Measurements from ENCODE around the gene MAPK8IP3.
"Not testable (repeated sequence)": the region's sequence is repeated elsewhere in the genome, so short reads cannot be mapped to it uniquely, and the experiment has no call there.

MAPK8IP3 gene

DNA sequence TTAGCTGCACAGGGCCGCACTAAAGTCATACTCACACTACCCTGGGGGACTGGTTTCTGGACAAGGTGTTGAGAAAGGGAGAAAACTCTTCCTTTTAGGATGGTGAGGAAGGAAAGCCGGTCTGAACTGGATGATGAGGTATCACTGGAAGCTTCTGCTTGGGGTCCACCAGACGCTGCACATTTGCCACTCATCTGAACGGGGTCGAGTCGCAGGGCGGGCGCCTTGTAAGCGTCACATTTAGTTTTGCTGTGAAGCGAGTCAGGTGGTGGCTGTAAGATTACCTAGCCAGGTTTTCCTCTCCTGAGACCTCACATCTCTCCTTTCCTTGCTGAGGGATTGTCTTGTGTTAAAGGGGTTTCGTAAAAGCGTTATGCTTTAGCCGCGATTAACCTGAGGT lies 25.6 kb upstream of the MAPK8IP3 start:
- no peak for DNase-seq

- no peak for DNase-seq
Measured at GRCh38 chr16:1681032-1681431, 25.0 kb upstream of the MAPK8IP3 start.

- DNase-seq, result no peak
Measured at GRCh38 chr16:1687427-1688316, 18.3 kb upstream of the MAPK8IP3 start.

DNA sequence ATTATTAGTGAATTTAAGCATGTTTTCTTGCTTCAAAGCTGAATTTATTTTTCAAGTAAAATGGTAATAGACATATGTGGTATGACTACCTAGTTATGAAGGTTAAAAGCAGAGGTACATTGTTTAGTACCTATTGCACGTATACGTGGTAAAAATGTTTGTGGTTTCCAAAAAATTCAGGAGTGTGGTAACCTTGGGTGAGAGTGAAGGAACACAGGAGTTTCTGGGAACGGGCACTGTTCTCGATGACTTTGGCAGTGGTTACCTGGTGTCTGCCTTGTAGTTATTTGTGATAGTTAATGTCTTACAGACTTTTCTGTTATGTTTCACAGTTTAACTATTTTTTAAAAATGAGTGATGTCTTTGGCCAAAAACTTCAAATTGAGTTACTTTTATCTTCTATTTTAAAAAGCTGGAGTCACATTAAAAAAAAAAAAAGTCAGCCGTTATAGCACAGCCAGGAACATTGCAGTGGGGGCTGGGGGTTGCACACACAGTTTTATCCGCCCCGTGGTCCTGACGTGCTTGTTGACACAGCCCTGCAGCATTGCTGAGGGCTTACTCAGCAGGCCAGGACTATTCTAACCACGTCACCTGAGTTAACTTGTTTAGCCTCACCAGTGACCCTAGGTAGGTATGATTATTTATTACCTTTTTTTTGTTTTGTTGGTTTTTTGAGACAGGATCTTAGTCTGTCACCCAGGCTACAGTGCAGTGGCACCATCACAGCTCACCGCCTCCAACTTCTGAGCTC lies 17.0 kb upstream of the MAPK8IP3 start:
- no peak for DNase-seq

DNA sequence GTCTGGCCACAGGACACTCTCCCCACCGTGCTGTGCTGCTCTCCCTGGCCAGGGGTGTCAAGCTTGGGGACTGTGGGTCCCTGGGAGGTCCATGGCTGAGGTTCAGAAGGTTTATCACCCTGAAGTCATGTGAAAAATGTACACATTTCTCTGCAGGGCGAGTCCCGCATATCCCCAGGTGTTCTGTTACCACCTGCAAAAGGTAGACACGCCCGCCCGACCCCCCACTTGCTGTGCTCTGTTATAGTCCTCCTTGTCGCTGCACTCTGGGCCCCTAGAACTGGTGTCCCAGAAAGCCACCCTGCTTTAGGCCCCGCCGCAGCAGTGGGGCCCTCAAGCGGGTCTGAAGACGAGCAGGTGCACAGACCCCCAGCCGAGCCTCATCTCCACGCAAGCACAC lies 16.1 kb upstream of the MAPK8IP3 start:
- no peak for DNase-seq

GRCh38 chr16:1690810-1691209 lies 15.2 kb upstream of the MAPK8IP3 start:
- no peak for DNase-seq

DNA sequence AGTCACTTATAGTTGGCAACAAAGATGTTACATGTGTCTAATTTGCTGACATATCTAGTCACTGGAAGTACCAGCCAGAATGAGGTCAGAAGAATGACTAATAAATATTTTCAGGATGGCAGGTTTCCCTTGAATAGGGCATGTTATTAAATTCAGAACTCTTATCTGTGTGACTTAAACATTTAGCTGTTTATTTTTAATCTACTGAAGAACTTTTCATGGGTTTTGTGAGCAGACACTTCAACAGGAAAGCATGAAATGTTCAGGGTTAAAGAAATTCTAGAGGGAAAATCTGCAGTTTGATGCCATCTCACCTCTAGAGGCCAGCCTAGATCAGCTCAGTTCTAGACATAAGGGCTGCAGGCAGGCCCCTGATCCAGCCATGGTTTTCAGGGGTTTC lies 14.7 kb upstream of the MAPK8IP3 start:
- no peak for DNase-seq

DNA sequence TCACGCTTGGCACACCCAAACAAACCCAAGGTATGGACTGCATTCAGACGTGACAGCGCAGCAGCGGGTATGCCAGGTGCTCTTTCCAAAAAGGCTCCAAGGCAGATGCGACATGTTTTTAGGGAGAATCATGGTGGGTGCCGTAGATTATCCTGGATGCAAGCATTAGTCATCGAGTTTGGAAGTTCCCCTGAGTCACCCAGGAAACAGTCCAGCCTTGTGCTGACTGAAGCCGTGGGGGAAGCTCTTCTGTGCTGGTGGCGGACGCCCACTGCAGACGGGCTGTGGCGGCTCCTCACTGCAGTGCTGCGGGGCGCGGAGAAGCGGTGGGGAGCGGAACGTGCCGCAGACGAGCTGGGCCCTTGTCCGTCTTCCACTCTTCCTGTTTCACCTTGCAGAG lies 14.0 kb upstream of the MAPK8IP3 start:
- DNase-seq, result no peak

DNA sequence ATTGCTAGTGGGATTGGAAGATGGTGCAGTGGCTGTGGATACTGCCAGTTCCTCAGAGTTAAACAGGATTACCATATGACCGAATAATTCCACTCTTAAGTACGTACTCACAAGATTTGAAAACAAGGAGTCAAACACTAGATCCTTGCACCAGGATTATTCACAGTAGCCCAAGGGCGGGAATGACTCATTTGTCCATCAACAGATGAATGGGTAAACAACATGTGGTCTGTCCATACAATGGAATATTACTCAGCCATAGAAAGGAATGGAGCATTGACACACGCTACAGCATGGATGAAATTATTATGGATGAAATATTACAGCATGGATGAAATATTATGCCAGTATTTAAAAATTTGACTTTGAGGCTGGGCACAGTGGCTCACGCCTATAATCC lies 9.1 kb upstream of the MAPK8IP3 start:
- DNase-seq, result no peak

DNA sequence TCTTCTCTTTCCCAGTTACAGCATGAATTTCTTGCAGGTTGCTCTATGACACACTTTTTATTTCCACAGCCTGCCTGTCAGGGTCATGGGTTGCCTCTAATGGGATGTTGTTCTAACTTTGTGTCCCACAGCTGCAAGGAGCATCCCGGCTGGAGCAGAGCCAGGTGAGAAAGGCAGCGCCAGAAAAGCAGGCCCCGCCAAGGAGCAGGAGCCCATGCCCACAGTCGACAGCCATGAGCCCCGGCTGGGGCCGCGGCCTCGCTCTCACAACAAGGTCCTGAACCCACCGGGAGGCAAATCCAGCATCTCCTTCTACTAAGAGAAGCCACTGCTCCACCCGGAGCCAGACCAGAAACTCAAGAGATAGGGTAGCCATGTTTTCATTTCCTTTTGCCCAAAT lies 7.3 kb upstream of the MAPK8IP3 start:
- no peak for DNase-seq

GRCh38 chr16:1700246-1700645 lies 5.7 kb upstream of the MAPK8IP3 start:
- no peak for DNase-seq

DNA sequence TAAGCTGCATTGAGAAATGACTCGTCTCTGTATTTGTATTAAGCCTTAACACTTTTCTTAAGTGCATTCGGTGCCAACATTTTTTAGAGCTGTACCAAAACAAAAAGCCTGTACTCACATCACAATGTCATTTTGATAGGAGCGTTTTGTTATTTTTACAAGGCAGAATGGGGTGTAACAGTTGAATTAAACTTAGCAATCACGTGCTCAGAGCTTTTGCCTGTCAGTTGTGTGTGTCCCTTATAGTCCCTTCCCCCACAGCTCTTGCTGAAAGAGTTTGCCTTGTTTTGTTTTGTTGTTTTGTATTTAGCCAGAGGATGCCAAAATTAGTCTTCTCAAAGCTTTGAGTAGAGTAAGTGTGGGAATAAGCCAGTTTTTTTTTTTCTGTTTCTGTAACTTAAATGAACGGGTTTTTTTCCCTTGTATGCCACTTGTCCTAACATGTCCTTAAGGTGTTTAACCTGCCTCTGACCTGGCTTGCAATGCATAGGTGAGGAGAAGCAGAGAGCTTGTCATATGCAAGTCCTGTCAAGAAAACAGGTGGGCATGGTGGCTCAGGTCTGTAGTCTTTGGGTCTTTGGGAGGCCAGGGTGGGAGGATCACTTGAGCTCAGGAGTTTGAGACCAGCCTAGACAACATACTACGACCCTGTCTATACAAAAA lies 4.6 kb upstream of the MAPK8IP3 start:
- no peak for DNase-seq

- not testable (repeated sequence) for DNase-seq
Measured at GRCh38 chr16:1705324-1705687, 689 bp upstream of the MAPK8IP3 start.

GRCh38 chr16:1706386-1707192 lies 594 bp downstream of the MAPK8IP3 start:
- DNase-seq, result peak; percentile 5

DNA sequence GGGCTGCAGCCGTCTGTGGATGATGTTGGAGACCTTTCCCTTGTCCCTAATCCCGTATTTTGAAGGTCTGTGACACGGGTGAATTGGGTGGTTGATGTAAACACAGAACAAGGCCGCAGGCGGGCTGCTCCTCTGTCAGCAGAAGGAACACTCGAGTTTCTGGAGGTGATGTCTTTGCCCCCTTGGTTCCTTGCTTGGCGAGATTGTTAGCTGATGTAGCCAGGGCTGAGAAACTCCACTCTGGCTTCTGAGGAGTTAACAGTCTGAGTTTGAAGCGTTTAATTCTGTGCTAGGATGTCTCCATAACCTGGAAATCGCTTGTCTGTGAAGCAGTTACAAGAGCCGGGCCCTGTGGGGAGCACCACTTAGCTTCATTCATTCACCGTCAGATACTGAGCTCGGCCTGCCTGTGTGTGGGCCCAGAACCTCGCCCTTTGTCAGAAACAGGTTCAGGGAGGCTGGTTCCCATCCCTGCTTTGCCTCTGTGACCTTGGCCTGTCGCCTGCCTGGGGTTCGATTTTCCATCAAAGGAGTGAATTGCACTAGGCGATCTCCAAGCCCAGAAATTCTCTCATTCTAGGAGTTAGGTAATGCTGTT lies 1.3 kb downstream of the MAPK8IP3 start:
- DNase-seq, result peak; percentile 58

DNA sequence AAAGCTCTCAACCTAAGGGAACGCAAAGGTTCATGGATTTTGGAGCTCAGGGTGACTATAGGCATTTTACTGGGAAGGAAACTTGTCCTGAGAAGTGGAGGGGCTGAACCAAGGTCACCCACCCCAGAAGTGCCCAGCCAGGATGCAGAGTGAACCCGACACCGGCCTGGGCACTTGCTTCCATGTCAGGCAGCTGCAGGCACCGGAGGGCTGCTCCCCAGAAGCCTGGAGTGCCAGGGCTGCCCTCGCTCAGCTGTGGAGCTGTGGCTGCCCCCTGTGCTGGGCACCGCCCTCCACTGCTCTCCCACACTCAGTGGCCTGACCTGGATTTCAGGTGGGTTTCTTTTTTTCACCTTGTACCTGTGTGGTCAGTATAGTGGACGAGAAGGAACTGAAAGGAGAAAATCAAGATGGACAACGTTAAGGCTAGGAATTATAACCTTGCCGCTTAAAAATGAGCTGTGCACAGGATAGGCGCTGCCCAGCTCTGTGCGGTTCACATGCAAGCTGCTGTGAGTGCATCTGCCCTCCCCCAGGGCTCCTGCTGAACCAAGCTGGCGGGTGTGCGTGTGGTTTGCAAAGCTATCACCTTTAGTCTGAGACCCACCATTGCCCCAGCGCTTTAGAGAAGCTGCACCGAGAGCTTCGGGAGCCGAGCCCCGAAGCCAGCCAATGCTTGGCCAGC lies 2.2 kb downstream of the MAPK8IP3 start:
- no peak for DNase-seq

DNA sequence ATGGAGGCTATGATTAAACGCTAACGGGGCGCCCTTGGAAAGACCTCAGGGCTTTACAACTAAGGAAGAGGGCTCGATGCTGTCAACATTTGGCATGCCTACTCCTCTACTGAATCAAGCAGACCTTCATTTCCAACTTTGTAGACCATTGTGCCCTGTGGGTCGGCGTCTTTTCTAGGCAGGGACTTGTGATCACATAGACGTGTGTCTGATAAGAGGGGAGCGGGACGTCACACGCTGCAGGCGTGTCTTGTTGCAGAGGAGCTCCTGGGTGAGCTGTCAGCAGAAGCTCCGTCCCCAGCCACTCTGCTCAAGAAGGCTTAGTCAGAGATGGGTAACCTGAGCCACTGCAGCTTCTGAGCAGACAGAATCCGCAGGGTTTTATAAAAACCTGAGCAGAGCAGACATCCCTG lies 2.8 kb downstream of the MAPK8IP3 start:
- no peak for DNase-seq

DNA sequence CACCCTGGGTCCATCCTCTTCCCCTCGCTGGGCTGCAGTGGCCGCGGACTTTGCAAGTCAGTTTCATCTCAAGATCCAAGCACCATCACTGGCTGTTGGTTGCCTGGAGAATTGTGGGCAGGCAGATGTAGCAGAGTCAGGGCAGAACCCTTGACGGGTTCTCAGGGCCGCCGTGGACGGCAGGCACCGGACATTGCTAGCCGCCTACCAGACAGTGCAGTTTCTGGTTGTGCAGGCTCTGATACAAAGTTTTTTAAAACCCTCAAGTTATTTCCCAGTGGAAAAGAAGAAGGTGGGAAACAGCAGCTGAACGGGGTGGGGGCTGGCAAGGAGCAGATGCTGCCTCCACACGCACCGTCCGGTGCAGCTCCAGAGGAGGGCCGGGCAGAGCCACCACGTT lies 3.4 kb downstream of the MAPK8IP3 start:
- no peak for DNase-seq

GRCh38 chr16:1710811-1711507 lies 5.0 kb downstream of the MAPK8IP3 start:
- DNase-seq, result no peak

DNA sequence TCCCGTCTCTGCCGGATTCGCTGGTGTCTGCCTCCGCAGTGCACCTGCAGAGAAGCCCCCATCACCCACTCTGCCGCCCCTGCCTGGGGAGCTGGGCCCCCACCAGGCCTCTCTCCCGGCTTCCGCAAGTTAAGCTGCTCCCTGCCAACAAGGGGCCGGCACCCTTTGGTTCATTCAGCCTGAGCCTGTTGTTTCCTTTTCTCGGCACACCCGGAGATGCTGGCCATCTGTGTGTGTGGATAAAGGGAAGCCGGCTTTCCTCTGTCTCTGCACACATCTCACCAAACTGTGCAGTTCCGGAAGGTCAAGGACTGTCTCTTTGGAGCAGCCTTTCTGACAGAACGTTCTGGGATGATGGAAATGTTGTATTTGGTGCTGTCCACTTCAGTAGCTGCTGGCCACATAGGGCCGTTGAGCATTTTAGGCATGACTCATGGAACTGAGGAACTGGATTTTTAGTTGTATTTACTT lies 6.8 kb downstream of the MAPK8IP3 start:
- no peak for DNase-seq

DNA sequence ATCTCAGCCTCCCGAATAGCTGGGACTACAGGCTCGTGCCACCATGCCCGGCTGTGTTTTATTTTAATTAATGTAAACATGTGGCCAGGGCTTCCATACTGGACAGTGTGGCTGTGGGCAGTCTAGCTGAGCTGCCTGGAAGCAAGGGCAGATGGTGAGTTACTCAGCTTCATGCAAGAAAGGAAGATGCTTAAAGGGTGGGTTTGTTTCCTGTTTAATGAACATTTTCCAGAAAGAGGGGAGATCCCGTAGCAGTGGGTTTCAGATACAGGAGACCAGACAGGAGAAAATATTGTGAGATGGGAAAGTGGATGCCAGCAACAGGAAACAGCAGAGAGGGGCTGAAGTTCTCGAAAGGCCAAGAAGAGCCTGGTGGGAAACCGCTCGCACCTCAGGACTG lies 7.3 kb downstream of the MAPK8IP3 start:
- DNase-seq, result no peak
